ENCODE measurements around the gene TUT1.
"Not testable (repeated sequence)": the region's sequence is repeated elsewhere in the genome, so short reads cannot be mapped to it uniquely, and the experiment has no call there.

The TUT1 gene

GRCh38 chr11:62556875-62557631 lies 34.3 kb downstream of the TUT1 start:
- DNase-seq (ENCODE audit: low read depth in 1 of 2, low spot score in 1 of 2), result no peak

- DNase-seq (ENCODE audit: low read depth in 1 of 2, low spot score in 1 of 2), result peak in 1 of 2 donors; percentile 64
Observed at GRCh38 chr11:62556108-62556874, 35.0 kb downstream of the TUT1 start.

- peak in 1 of 2 donors; percentile 51 for DNase-seq (ENCODE audit: low read depth in 1 of 2, low spot score in 1 of 2)
Observed at GRCh38 chr11:62555464-62556107, 35.7 kb downstream of the TUT1 start.

- DNase-seq (ENCODE audit: low read depth in 1 of 2, low spot score in 1 of 2), result no peak
Observed at GRCh38 chr11:62554387-62555167, 36.7 kb downstream of the TUT1 start.

- no peak for DNase-seq (ENCODE audit: low read depth in 1 of 2, low spot score in 1 of 2)
Observed at GRCh38 chr11:62553839-62554361, 37.4 kb downstream of the TUT1 start.

GRCh38 chr11:62553080-62553838 lies 38.1 kb downstream of the TUT1 start:
- DNase-seq (ENCODE audit: low read depth in 1 of 2, low spot score in 1 of 2), result no peak

- DNase-seq (ENCODE audit: low read depth in 1 of 2, low spot score in 1 of 2), result no peak
Observed at GRCh38 chr11:62552485-62553079, 38.7 kb downstream of the TUT1 start.

- not testable (repeated sequence) for DNase-seq (ENCODE audit: low read depth in 1 of 2, low spot score in 1 of 2)
Observed at GRCh38 chr11:62550478-62550877, 40.8 kb downstream of the TUT1 start.

- no peak for DNase-seq (ENCODE audit: low read depth in 1 of 2, low spot score in 1 of 2)
Observed at GRCh38 chr11:62548545-62549335, 42.6 kb downstream of the TUT1 start.

GRCh38 chr11:62547691-62548281 lies 43.5 kb downstream of the TUT1 start:
- no peak for DNase-seq (ENCODE audit: low read depth in 1 of 2, low spot score in 1 of 2)

- DNase-seq (ENCODE audit: low read depth in 1 of 2, low spot score in 1 of 2), result no peak
Observed at GRCh38 chr11:62546929-62547625, 44.2 kb downstream of the TUT1 start.

- peak in 1 of 2 donors; percentile 43 for DNase-seq (ENCODE audit: low read depth in 1 of 2, low spot score in 1 of 2)
Observed at GRCh38 chr11:62546244-62546928, 44.9 kb downstream of the TUT1 start, which contains the start of gene AHNAK. Gene AHNAK, minus strand, starts transcription at chr11:62546806. Its CDS starts 10,708 bp downstream, at chr11:62536098.

- DNase-seq (ENCODE audit: low read depth in 1 of 2, low spot score in 1 of 2), result no peak
Observed at GRCh38 chr11:62545437-62546243, 45.7 kb downstream of the TUT1 start.

- no peak for DNase-seq (ENCODE audit: low read depth in 1 of 2, low spot score in 1 of 2)
Observed at GRCh38 chr11:62544581-62545436, 46.5 kb downstream of the TUT1 start.

GRCh38 chr11:62543680-62544444 lies 47.5 kb downstream of the TUT1 start:
- no peak for DNase-seq (ENCODE audit: low read depth in 1 of 2, low spot score in 1 of 2)
